Tibial nerve (tissue), 4 donors: ENCODE results near the gene KRTAP5-6.

ENCODE experiments used
- CTCF ChIP-seq, 5 experiments: fragments of 200-600 bp in 3 of 5; fragments of 450-650 bp in 2 of 5; sonication (generic) in 3 of 5; IDR thresholded peaks; one replicate each; pipeline ENCODE4 v1.5.1; 2016 to 2019; ENCODE audit warnings: antibody characterized with exemption in 5 of 5, mild to moderate bottlenecking in 3 of 5, moderate library complexity in 2 of 5
- EP300 ChIP-seq, 2 donors: sonication (generic); formaldehyde crosslinking; IDR thresholded peaks; one replicate each; pipeline ENCODE4 v1.6.1; 2017; ENCODE audit warnings: antibody characterized with exemption in 2 of 2, mild to moderate bottlenecking in 1 of 2

DNA sequence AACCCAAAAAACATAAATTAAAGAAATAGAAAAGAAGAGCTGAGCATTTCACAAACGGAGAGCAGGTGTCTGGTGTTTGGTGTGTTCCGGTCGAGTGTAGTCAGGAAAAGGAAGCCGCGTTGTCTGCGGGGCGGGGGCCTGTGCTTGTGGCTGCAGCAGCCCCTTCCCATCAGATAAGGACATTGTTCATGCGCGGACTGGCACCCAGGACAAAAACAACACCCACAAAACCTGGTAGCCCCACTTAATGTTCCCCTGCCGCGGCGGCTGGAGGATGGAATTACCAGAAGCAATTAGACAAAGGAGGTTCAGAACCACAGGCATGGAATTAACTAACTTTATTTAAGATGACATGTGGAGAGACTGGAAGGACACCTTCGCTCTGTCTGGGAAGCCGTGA lies 37.5 kb upstream of the KRTAP5-6 start:
- TF ChIP-seq CTCF (IDR thresholded peaks at IDR 0.05) = no peak
- no peak for TF ChIP-seq EP300 (IDR thresholded peaks at IDR 0.05)
